SU-DHL-6 (cell line): ENCODE data around the gene MYBPHL.

Experiments
- H2AFZ ChIP-seq: fragments of 200-600 bp; sonication (generic); 2 replicates; pipeline ENCODE4 v1.6.1; 2014; ENCODE audit warnings: low read depth, mild to moderate bottlenecking, moderate library complexity, mixed read lengths, antibody characterized with exemption, low read length; ENCODE audit not compliant: severe bottlenecking
- H3F3A ChIP-seq: fragments of 200-600 bp; shearing (Covaris generic); 2 replicates; pipeline ENCODE4 v1.6.0; 2016; ENCODE audit warnings: antibody characterized with exemption, mild to moderate bottlenecking; ENCODE audit not compliant: insufficient read depth
- H3K27ac ChIP-seq: fragments of 200-600 bp; sonication (generic); 2 replicates; pipeline ENCODE4 v1.5.1; 2016; ENCODE audit warnings: low read depth, mild to moderate bottlenecking, low read length, moderate library complexity, mixed read lengths
- H3K27me3 ChIP-seq: fragments of 200-600 bp; sonication (generic), shearing (Covaris generic); 2 replicates; pipeline ENCODE4 v1.6.0; 2014; ENCODE audit warnings: mild to moderate bottlenecking, low read length
- H3K36me3 ChIP-seq: fragments of 200-600 bp; sonication (generic); 2 replicates; pipeline ENCODE4 v1.6.1; 2014; ENCODE audit warnings: mild to moderate bottlenecking, low read length, mixed read lengths
- H3K4me2 ChIP-seq: fragments of 300-600, 200-600 bp; shearing (Covaris generic), sonication (generic); 2 replicates; pipeline ENCODE4 v1.6.0; 2014; ENCODE audit warnings: low read length, low read depth, mild to moderate bottlenecking; ENCODE audit not compliant: poor library complexity, severe bottlenecking
- H3K4me3 ChIP-seq: fragments of 200-600 bp; sonication (generic); 2 replicates; pipeline ENCODE4 v1.5.1; 2014; ENCODE audit warnings: antibody characterized with exemption, low read length, mild to moderate bottlenecking, mixed read lengths; ENCODE audit not compliant: insufficient read depth, poor library complexity, severe bottlenecking
- H3K79me2 ChIP-seq: fragments of 200-600 bp; sonication (generic); 2 replicates; pipeline ENCODE4 v1.6.1; 2014; ENCODE audit warnings: mild to moderate bottlenecking, low read length, moderate library complexity; ENCODE audit not compliant: insufficient read depth
- H3K9ac ChIP-seq: fragments of 200-600 bp; sonication (generic); 2 replicates; pipeline ENCODE4 v1.7.0; 2014; ENCODE audit warnings: mild to moderate bottlenecking, low read length
- H3K9me2 ChIP-seq: fragments of 200-600 bp; sonication (generic); replicated peaks from 2 replicates; pipeline ENCODE4 v1.6.1; 2014; ENCODE audit warnings: low read length; ENCODE audit not compliant: insufficient read depth
- H3K9me3 ChIP-seq: fragments of 200-600 bp; sonication (generic); 2 replicates; pipeline ENCODE4 v1.6.1; 2014; ENCODE audit warnings: low read length, mixed read lengths; ENCODE audit not compliant: insufficient read depth
- H4K20me1 ChIP-seq: fragments of 200-600 bp; sonication (generic); 2 replicates; pipeline ENCODE4 v1.6.1; 2014; ENCODE audit warnings: low read depth, mild to moderate bottlenecking, antibody characterized with exemption, low read length, moderate library complexity, mixed read lengths
- CTCF ChIP-seq: fragments of 200-600 bp; sonication (generic); IDR thresholded peaks from one replicate; pipeline ENCODE4 v1.5.1; 2017; ENCODE audit warnings: antibody characterized with exemption, mild to moderate bottlenecking, low read length, moderate library complexity; ENCODE audit not compliant: insufficient read depth, poor library complexity, severe bottlenecking
- EZH2phosphoT487 ChIP-seq: fragments of 200-600 bp; sonication (generic), shearing (Covaris generic); conservative IDR thresholded peaks from 2 replicates; pipeline ENCODE4 v1.6.1; 2018; ENCODE audit warnings: mild to moderate bottlenecking, antibody characterized with exemption, low read length, moderate library complexity, mixed read lengths

The MYBPHL gene

GRCh38 chr1:109335091-109335490 is 28.3 kb upstream of the MYBPHL start:
- Histone ChIP-seq H3K4me3 (no peak overlapping the region), H3K9ac (no peak overlapping the region), H3K27ac (no peak overlapping the region), H3K9me3 (peaks cover 3% of the 10 kb centered on the region; the same call in 1 of the 2 replicates), H2AFZ (no peak overlapping the region), H3K27me3 (no peaks in the 10 kb centered on the region), H3K79me2 (no peaks in the 10 kb centered on the region), H4K20me1 (no peaks in the 10 kb centered on the region), H3K9me2 (no peaks in the 10 kb centered on the region), H3K36me3 (peaks cover 11% of the 10 kb centered on the region; the same call in 1 of the 2 replicates), H3K4me2 (no peak overlapping the region), H3F3A (no peaks in the 10 kb centered on the region)
- TF ChIP-seq CTCF (no peak), EZH2phosphoT487 (no peak)

GRCh38 chr1:109331113-109331512 is 24.3 kb upstream of the MYBPHL start:
- Histone ChIP-seq H3K27me3 (no peaks in the 10 kb centered on the region), H4K20me1 (no peaks in the 10 kb centered on the region), H2AFZ (no peak overlapping the region), H3K4me2 (no peak overlapping the region), H3F3A (no peaks in the 10 kb centered on the region), H3K79me2 (no peaks in the 10 kb centered on the region), H3K27ac (no peak overlapping the region), H3K9me3 (peaks cover 3% of the 10 kb centered on the region; the same call in 1 of the 2 replicates), H3K36me3 (peaks cover 11% of the 10 kb centered on the region; the same call in 1 of the 2 replicates), H3K9ac (no peak overlapping the region), H3K4me3 (no peak overlapping the region), H3K9me2 (no peaks in the 10 kb centered on the region)
- TF ChIP-seq EZH2phosphoT487 (no peak), CTCF (no peak)

- TF ChIP-seq EZH2phosphoT487: no peak
- no peak for TF ChIP-seq CTCF
- H3F3A ChIP-seq: no peaks in the 10 kb centered on the region
- H3K4me2 ChIP-seq: no peak overlapping the region
- H3K4me3 ChIP-seq: no peak overlapping the region
- no peak overlapping the region for H3K27ac ChIP-seq
- no peaks in the 10 kb centered on the region for H3K79me2 ChIP-seq
- no peaks in the 10 kb centered on the region for H3K9me2 ChIP-seq
- H3K9ac ChIP-seq: no peak overlapping the region
- no peak overlapping the region for H2AFZ ChIP-seq
- H3K27me3 ChIP-seq: no peaks in the 10 kb centered on the region
- H3K36me3 ChIP-seq: peaks cover 11% of the 10 kb centered on the region; the same call in 1 of the 2 replicates
- no peaks in the 10 kb centered on the region for H4K20me1 ChIP-seq
- H3K9me3 ChIP-seq: peaks cover 3% of the 10 kb centered on the region; the same call in 1 of the 2 replicates
Observed at GRCh38 chr1:109327285-109327684, 20.5 kb upstream of the MYBPHL start.
